ENCODE measurements around the gene TYMP.

The TYMP gene

DNA sequence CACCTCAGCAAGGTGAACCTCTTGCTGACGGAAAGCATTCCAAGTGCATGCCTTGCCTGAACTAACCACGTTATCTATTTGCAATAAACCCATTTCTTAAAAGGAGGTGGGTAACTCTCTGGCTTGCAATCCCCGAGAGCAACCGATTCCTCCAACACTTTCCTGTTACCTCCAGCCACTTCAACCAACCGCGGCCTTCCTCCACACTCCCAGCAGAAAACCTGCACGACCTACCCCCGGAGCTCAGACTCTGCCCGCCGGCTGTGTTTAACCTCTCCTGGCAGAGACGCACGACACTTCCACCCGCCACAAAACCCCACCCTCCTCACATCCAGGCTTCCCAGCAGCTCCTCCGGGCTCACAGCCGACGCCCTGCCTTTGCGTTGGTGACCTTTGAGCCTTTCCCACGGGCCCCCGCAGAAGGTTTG lies 5.1 kb downstream of the TYMP start:
- Mint-ChIP-seq H3K27me3 (ENCODE audit: low read depth) (peaks cover 23% of the 10 kb centered on the region), H3K36me3 (ENCODE audit: low read depth) (peaks cover 13% of the 10 kb centered on the region), H3K4me1 (peaks cover 6% of the 10 kb centered on the region), H3K9me3 (no peaks in the 10 kb centered on the region), H3K4me3 (peak overlapping the region; percentile 89 to 93 (median 91)), H3K27ac (peak overlapping the region; percentile 61 to 86 (median 85))
- TF ChIP-seq, protein P1, sequence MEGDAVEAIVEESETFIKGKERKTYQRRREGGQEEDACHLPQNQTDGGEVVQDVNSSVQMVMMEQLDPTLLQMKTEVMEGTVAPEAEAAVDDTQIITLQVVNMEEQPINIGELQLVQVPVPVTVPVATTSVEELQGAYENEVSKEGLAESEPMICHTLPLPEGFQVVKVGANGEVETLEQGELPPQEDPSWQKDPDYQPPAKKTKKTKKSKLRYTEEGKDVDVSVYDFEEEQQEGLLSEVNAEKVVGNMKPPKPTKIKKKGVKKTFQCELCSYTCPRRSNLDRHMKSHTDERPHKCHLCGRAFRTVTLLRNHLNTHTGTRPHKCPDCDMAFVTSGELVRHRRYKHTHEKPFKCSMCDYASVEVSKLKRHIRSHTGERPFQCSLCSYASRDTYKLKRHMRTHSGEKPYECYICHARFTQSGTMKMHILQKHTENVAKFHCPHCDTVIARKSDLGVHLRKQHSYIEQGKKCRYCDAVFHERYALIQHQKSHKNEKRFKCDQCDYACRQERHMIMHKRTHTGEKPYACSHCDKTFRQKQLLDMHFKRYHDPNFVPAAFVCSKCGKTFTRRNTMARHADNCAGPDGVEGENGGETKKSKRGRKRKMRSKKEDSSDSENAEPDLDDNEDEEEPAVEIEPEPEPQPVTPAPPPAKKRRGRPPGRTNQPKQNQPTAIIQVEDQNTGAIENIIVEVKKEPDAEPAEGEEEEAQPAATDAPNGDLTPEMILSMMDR (IDR thresholded peaks at IDR 0.05; ENCODE audit: unreplicated experiment in 3 of 3), result no peak

DNA sequence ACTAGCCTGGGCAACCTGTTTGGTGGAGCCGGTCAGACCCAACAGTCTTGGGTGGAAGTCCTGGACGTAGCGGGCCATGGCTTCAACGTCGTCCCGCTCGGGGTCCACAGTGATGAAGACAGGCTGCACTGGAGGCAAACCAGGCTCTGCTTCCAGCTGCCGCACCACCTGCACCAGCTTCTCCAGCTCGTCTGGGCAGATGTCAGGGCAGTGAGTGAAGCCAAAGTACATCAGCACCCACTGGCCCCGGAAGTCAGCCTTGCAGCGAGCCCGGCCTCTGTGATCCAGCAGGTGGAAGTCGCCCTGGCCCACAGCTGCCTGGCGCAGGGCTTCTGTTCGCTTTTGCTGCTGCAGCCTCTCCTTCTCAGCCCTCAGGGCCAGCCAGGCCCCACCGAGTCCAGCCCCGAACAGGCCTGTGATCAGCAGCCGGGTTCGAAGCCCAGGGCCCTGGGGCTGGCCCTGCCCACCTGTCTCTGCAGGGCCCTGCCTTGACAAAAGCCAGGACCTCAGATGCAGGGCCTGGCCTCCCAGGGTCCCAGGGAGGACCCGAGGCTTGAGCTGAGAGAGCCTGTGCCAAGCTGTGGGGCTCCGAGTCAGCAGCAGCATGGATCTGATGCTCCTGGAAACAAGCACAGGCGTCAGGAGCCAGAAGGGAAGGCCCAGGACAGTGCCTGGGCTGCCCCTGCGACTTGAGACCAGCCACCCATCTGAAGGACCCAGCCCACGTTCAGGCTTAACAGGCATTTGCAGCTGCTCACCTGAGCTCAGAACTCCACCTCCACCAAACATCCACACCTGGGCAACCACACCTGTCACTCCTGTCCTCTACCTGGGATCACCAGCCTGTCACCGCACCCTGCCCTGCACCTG lies 5.8 kb downstream of the TYMP start:
- H3K36me3 Mint-ChIP-seq (ENCODE audit: low read depth), result peaks cover 16% of the 10 kb centered on the region
- peak overlapping the region; percentile 89 to 93 (median 91) for H3K4me3 Mint-ChIP-seq
- peak overlapping the region; percentile 61 to 86 (median 85) for H3K27ac Mint-ChIP-seq
- H3K27me3 Mint-ChIP-seq (ENCODE audit: low read depth), result peaks cover 18% of the 10 kb centered on the region
- TF ChIP-seq, protein P1 (IDR thresholded peaks at IDR 0.05; ENCODE audit: unreplicated experiment in 3 of 3), result no peak
- peaks cover 6% of the 10 kb centered on the region for H3K4me1 Mint-ChIP-seq
- H3K9me3 Mint-ChIP-seq, result no peaks in the 10 kb centered on the region

DNA sequence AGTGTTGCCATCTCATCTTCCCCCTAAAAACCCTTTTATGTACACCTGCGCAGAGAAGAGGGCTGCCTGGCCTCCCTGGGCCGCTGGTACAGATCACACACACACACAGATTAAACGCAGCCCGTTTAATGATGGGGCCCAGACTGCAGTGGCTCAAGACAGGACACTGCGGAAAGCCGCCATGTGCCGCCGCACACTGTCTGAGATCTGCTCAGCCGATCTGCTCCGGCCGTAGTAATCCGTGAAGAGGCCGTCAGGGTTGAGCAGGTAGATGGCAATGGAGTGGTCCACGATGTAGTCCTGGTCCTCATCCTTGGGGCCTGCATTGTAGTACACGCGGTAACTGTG lies 6.4 kb downstream of the TYMP start:
- TF ChIP-seq, protein P1 (IDR thresholded peaks at IDR 0.05; ENCODE audit: unreplicated experiment in 3 of 3), result no peak
- H3K27me3 Mint-ChIP-seq (ENCODE audit: low read depth), result peaks cover 12% of the 10 kb centered on the region
- peaks cover 6% of the 10 kb centered on the region for H3K4me1 Mint-ChIP-seq

DNA sequence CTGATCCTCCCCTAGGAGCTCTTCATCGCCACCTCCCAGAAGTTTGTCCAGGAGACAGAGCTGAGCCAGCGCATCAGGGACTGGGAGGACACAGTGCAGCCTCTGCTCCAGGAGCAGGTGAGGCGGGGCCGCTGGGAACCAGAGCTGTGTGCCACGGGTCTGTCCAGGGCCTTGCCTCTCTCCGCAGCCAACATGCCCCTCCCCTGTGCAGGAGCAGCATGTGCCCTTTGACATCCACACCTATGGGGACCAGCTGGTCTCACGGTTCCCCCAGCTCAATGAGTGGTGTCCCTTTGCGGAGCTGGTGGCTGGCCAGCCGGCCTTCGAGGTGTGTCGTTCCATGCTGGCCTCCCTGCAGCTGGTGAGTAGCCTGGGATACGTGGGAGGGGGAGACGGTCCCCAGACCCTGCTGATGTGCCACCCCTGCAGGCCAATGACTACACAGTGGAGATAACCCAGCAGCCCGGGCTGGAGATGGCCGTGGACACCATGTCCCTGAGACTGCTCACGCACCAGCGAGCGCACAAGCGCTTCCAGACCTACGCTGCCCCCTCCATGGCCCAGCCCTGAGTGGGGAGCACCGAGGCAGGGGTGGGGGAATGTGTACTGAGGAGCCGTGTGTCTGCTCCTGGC lies 6.9 kb downstream of the TYMP start:
- TF ChIP-seq, protein P1 (IDR thresholded peaks at IDR 0.05; ENCODE audit: unreplicated experiment in 3 of 3), result no peak
- peak overlapping the region; percentile 23 to 71 (median 58) for H3K4me3 Mint-ChIP-seq
- H3K9me3 Mint-ChIP-seq, result no peaks in the 10 kb centered on the region
- H3K27me3 Mint-ChIP-seq (ENCODE audit: low read depth), result peaks cover 8% of the 10 kb centered on the region
- peaks cover 6% of the 10 kb centered on the region for H3K4me1 Mint-ChIP-seq
- peaks cover 16% of the 10 kb centered on the region for H3K36me3 Mint-ChIP-seq (ENCODE audit: low read depth)
- no peak overlapping the region for H3K27ac Mint-ChIP-seq

More for the DNA sequence above, 6.4 kb downstream of the TYMP start:
- Mint-ChIP-seq H3K36me3 (ENCODE audit: low read depth) (peaks cover 16% of the 10 kb centered on the region), H3K27ac (no peak overlapping the region), H3K9me3 (no peaks in the 10 kb centered on the region), H3K4me3 (peak overlapping the region; percentile 23 to 71 (median 58))

DNA sequence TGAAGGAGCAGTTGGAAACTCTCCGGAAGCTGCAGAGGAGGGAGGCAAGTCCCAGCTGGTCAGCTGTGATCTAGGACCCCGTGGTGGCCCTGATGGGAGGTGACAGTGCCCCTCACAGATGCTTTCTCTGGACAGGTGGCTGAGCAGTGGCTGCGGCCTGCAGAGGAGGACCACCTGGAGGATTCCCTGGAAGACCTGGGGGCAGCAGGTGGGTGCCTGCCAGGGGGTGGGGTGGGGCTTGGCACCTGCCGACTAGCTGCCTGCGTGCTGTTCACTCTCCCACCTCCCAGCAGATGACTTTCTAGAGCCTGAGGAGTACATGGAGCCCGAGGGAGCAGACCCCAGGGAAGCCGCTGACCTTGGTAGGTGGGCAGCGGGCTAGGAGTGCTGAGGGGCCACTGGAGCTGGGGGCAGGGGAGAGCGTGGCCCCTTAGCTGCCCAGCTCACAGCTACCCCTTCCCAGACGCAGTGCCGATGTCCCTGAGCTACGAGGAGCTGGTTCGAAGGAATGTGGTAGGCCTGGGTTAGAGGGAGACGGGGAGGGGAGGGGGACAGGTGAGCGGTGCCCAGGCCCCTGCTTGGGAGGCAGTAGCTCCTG lies 7.5 kb downstream of the TYMP start:
- Mint-ChIP-seq H3K4me1 (peaks cover 6% of the 10 kb centered on the region), H3K27me3 (ENCODE audit: low read depth) (peaks cover 2% of the 10 kb centered on the region), H3K9me3 (no peaks in the 10 kb centered on the region), H3K4me3 (peak overlapping the region in 1 of 3 experiments; percentile 35), H3K27ac (no peak overlapping the region), H3K36me3 (ENCODE audit: low read depth) (peaks cover 16% of the 10 kb centered on the region)
- TF ChIP-seq, protein P1 (IDR thresholded peaks at IDR 0.05; ENCODE audit: unreplicated experiment in 3 of 3), result no peak
